HCT116 (cell line): ENCODE measurements around the gene OR10A2. TPM values are rescaled to one million over a fixed set of nuclear protein-coding genes. Genes with fewer than 3 reads are reported as not detected.

Experiments
- ATAC-seq: fragments of 200-7000 bp; cut with Tn5 transposase; 2 replicates; pipeline ENCODE4 v1.9.1; 2020; ENCODE audit warnings: mild to moderate bottlenecking, moderate library complexity
- BruUV-seq: library from RNA; stranded (reverse); fragments of 400-500 nt; replicated peaks from 2 replicates; lab custom pipeline; 2021; lab: Mats Ljungman, UMichigan
- CTCF ChIA-PET: fragments of 300-600 bp; sonication (Branson Sonifier 250); formaldehyde crosslinking; loops from one replicate; lab custom pipeline; 2021; ENCODE audit warnings: antibody characterized with exemption; lab: Charles Lee
- POLR2A ChIA-PET: fragments of 300-600, 350-600 bp; sonication (Branson Sonifier 250); formaldehyde crosslinking; loops from one replicate; lab custom pipeline; 2021; ENCODE audit warnings: antibody characterized with exemption; lab: Charles Lee
- RAD21 ChIA-PET, 2 experiments: fragments of 300-600 bp; sonication (Branson Sonifier 250); formaldehyde crosslinking; loops; one replicate each; lab custom pipeline; 2023; ENCODE audit warnings: low total read pairs in 2 of 2; ENCODE audit not compliant: uncharacterized antibody in 2 of 2, unreplicated experiment in 2 of 2, low non-redundant PET in 1 of 2; lab: Charles Lee
- DNase-seq: peaks from one replicate; pipeline ENCODE4 v3.0.0-alpha.2; 2010; ENCODE audit warnings: low read depth, low spot score
- H2AFZ ChIP-seq: fragments of 200-600 bp; shearing (Covaris generic), sonication (generic); 2 replicates; pipeline ENCODE4 v1.6.1; 2017; ENCODE audit warnings: low read depth, mixed run types, mixed read lengths, antibody characterized with exemption, low read length; ENCODE audit not compliant: poor library complexity, severe bottlenecking
- H3K27ac ChIP-seq: 2 replicates; pipeline ENCODE4 v1.5.1; 2012; ENCODE audit warnings: low read depth, low read length
- H3K27me3 ChIP-seq: fragments of 200-600 bp; sonication (generic); 2 replicates; pipeline ENCODE4 v1.6.1; 2016; ENCODE audit warnings: mixed run types, low read length, mixed read lengths; ENCODE audit not compliant: insufficient read depth
- H3K36me3 ChIP-seq, 2 experiments: fragments of 200-500 bp in 1 of 2; fragments of 200-600 bp in 1 of 2; sonication (Bioruptor generic) in 1 of 2; sonication (generic) in 1 of 2; 2 replicates each; pipeline versions ENCODE4 v1.5.1 to v1.6.1; 2014 to 2016; ENCODE audit warnings: low read length in 2 of 2, inconsistent platforms in 1 of 2, mixed read lengths in 1 of 2, mixed run types in 1 of 2; ENCODE audit not compliant: insufficient read depth in 2 of 2, control insufficient read depth in 1 of 2
- H3K4me1 ChIP-seq, 2 experiments: fragments of 200-600 bp in 1 of 2; sonication (generic) in 1 of 2; 2 replicates each; pipeline versions ENCODE4 v1.5.1 to v1.6.1; 2012 to 2017; ENCODE audit warnings: low read length in 2 of 2, inconsistent platforms in 1 of 2, mild to moderate bottlenecking in 1 of 2, mixed read lengths in 1 of 2, mixed run types in 1 of 2, moderate library complexity in 1 of 2; ENCODE audit not compliant: insufficient read depth in 2 of 2, control insufficient read depth in 1 of 2
- H3K4me2 ChIP-seq: fragments of 200-600 bp; sonication (generic); 2 replicates; pipeline ENCODE4 v1.6.1; 2017; ENCODE audit warnings: mixed run types, low read length, mixed read lengths
- H3K4me3 ChIP-seq, 2 experiments: fragments of 200-600 bp in 1 of 2; sonication (generic) in 1 of 2; replicated peaks in 1 of 2; 2 replicates each; pipeline ENCODE4 v1.5.1; 2011 to 2016; ENCODE audit warnings: low read length in 2 of 2, control low read depth in 1 of 2, low read depth in 1 of 2, mild to moderate bottlenecking in 1 of 2, mixed read lengths in 1 of 2, mixed run types in 1 of 2
- H3K79me2 ChIP-seq: fragments of 200-600 bp; sonication (generic); 2 replicates; pipeline ENCODE4 v1.6.1; 2017; ENCODE audit warnings: mild to moderate bottlenecking, mixed run types, low read length, moderate library complexity, mixed read lengths; ENCODE audit not compliant: insufficient read depth
- H3K9ac ChIP-seq: fragments of 200-600 bp; sonication (generic); 2 replicates; pipeline ENCODE4 v1.6.1; 2016; ENCODE audit warnings: low read length, mixed read lengths
- H3K9me2 ChIP-seq: fragments of 200-600 bp; sonication (generic), shearing (Covaris generic); 2 replicates; pipeline ENCODE4 v1.6.1; 2017; ENCODE audit warnings: mixed run types, mild to moderate bottlenecking, moderate library complexity; ENCODE audit not compliant: insufficient read depth
- H3K9me3 ChIP-seq, 2 experiments: fragments of 200-500 bp in 1 of 2; fragments of 200-600 bp in 1 of 2; sonication (Bioruptor generic) in 1 of 2; sonication (generic) in 1 of 2; 2 replicates each; pipeline ENCODE4 v1.6.1; 2014 to 2017; ENCODE audit warnings: low read length in 2 of 2, mixed read lengths in 2 of 2, inconsistent platforms in 1 of 2, low read depth in 1 of 2, mild to moderate bottlenecking in 1 of 2, mixed run types in 1 of 2, moderate library complexity in 1 of 2; ENCODE audit not compliant: control insufficient read depth in 1 of 2, insufficient read depth in 1 of 2
- H4K20me1 ChIP-seq: fragments of 200-600 bp; sonication (generic), shearing (Covaris generic); 2 replicates; pipeline ENCODE4 v1.6.1; 2017; ENCODE audit warnings: mixed run types, mild to moderate bottlenecking, moderate library complexity; ENCODE audit not compliant: insufficient read depth
- CBX3 ChIP-seq: IDR thresholded peaks from 2 replicates; pipeline ENCODE4 v1.6.1; 2012; ENCODE audit warnings: low read depth
- CEBPB ChIP-seq: IDR thresholded peaks from 2 replicates; pipeline ENCODE4 v1.6.1; 2012; ENCODE audit warnings: low read depth
- EGR1 ChIP-seq: IDR thresholded peaks from 2 replicates; pipeline ENCODE4 v1.6.1; 2012; ENCODE audit warnings: low read depth
- EZH2 ChIP-seq: fragments of 200-600 bp; sonication (generic); IDR thresholded peaks from 2 replicates; pipeline ENCODE4 v1.6.1; 2017; ENCODE audit warnings: antibody characterized with exemption, mixed run types
- POLR2A ChIP-seq: IDR thresholded peaks from 2 replicates; pipeline ENCODE4 v1.7.0; 2011; ENCODE audit warnings: borderline replicate concordance; ENCODE audit not compliant: insufficient read depth, insufficient read length; ENCODE audit errors: extremely low read depth
- SIN3A ChIP-seq: IDR thresholded peaks from 2 replicates; pipeline ENCODE4 v1.6.1; 2012; ENCODE audit warnings: low read depth
- SP1 ChIP-seq: IDR thresholded peaks from 2 replicates; pipeline ENCODE4 v1.6.1; 2012; ENCODE audit warnings: low read depth
- TCF7L2 ChIP-seq: IDR thresholded peaks from 2 replicates; pipeline ENCODE4 v1.7.0; 2011; ENCODE audit warnings: borderline replicate concordance, inconsistent platforms; ENCODE audit not compliant: insufficient read depth, insufficient read length; ENCODE audit errors: extremely low read depth
- YY1 ChIP-seq: IDR thresholded peaks from 2 replicates; pipeline ENCODE4 v1.6.1; 2011; ENCODE audit warnings: low read length, low read depth, moderate library complexity, mild to moderate bottlenecking; ENCODE audit not compliant: insufficient replicate concordance; ENCODE audit errors: extremely low read depth
- ZNF274 ChIP-seq: fragments of 200-500 bp; sonication (Bioruptor generic); IDR thresholded peaks from 2 replicates; pipeline ENCODE4 v1.6.1; 2014; ENCODE audit warnings: mild to moderate bottlenecking, low read depth, low read length, inconsistent platforms
- intact Hi-C: fragments of 100-400 bp; cut with micrococcal nuclease; formaldehyde crosslinking; loops from 2 replicates; pipeline ENCODE4 v1.10.0; 2022
- total RNA-seq: library from RNA; stranded (reverse); gene quantifications from one replicate; pipeline ENCODE4 v1.2.1, GENCODE V29; 2021; ENCODE audit not compliant: unreplicated experiment
- TF ChIP-seq, protein P1 (sequence below): IDR thresholded peaks from 2 replicates; pipeline ENCODE4 v1.6.1; 2011; ENCODE audit warnings: mild to moderate bottlenecking, low read length, moderate library complexity; ENCODE audit not compliant: insufficient replicate concordance; ENCODE audit errors: extremely low read depth
- TF ChIP-seq, protein P2 (sequence below): IDR thresholded peaks from 2 replicates; pipeline ENCODE4 v1.6.1; 2012
- TF ChIP-seq, protein P3 (sequence below): IDR thresholded peaks from 2 replicates; pipeline ENCODE4 v1.6.1; 2012

The OR10A2 gene
- total RNA-seq, 1 experiment from 2014 or later: not detected

DNA sequence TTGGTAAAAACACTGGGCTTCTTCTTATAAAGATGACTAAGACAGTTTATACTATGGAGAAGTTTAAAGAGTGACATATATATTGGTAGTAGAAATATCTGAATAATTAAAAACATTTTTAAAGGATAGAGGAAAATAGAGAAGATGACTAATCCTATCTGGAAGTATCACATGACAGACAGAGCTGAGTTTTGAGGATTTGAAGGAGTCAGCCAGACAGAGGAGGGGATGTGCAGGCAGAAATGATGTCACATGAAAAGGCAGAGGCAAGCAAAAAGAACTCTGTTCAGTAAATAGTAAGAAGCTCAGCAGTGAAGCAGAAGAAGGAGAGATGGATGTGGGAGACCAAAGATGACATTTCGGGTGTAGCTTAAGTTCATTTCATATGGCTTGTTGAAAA is 1.6 kb downstream of the OR10A2 start:
- H3K9me2 ChIP-seq: no peaks in the 10 kb centered on the region
- DNase-seq (no peak), ATAC-seq (no peak)
- ChIA-PET RAD21 (no interaction called here), CTCF (no interaction called here), POLR2A (no interaction called here)
- no peaks in the 10 kb centered on the region for H3K9me3 ChIP-seq
- H4K20me1 ChIP-seq: no peaks in the 10 kb centered on the region
- H3K9ac ChIP-seq: no peak overlapping the region
- no TSS peak for BruUV-seq
- H2AFZ ChIP-seq: no peak overlapping the region
- H3K27ac ChIP-seq: no peak overlapping the region
- intact Hi-C loops: no loop called here
- H3K27me3 ChIP-seq: peaks cover 3% of the 10 kb centered on the region; the same call in 1 of the 2 replicates
- no peak overlapping the region for H3K4me2 ChIP-seq
- no peaks in the 10 kb centered on the region for H3K79me2 ChIP-seq
- H3K4me3 ChIP-seq: no peak overlapping the region
- H3K4me1 ChIP-seq: no peaks in the 10 kb centered on the region
- TF ChIP-seq ZNF274 (no peak), TCF7L2 (no peak), CEBPB (no peak), EZH2 (no peak), POLR2A (no peak), EGR1 (no peak), SIN3A (no peak), YY1 (no peak), SP1 (no peak), CBX3 (no peak)
- TF ChIP-seq, protein P1, sequence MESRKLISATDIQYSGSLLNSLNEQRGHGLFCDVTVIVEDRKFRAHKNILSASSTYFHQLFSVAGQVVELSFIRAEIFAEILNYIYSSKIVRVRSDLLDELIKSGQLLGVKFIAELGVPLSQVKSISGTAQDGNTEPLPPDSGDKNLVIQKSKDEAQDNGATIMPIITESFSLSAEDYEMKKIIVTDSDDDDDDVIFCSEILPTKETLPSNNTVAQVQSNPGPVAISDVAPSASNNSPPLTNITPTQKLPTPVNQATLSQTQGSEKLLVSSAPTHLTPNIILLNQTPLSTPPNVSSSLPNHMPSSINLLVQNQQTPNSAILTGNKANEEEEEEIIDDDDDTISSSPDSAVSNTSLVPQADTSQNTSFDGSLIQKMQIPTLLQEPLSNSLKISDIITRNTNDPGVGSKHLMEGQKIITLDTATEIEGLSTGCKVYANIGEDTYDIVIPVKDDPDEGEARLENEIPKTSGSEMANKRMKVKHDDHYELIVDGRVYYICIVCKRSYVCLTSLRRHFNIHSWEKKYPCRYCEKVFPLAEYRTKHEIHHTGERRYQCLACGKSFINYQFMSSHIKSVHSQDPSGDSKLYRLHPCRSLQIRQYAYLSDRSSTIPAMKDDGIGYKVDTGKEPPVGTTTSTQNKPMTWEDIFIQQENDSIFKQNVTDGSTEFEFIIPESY: no peak
- TF ChIP-seq, protein P2, sequence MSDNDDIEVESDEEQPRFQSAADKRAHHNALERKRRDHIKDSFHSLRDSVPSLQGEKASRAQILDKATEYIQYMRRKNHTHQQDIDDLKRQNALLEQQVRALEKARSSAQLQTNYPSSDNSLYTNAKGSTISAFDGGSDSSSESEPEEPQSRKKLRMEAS: no peak
- TF ChIP-seq, protein P3, sequence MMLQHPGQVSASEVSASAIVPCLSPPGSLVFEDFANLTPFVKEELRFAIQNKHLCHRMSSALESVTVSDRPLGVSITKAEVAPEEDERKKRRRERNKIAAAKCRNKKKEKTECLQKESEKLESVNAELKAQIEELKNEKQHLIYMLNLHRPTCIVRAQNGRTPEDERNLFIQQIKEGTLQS: no peak
- H3K36me3 ChIP-seq: no peaks in the 10 kb centered on the region
